Activated CD4-positive, alpha-beta T cell treated with anti-CD3 and anti-CD28 coated beads, Interleukin-2, amount 50 U/mL, for 4 hours (primary cell): ENCODE data around the gene DUSP12.

Experiments
- DNase-seq, 2 experiments: peaks; one replicate each; pipeline ENCODE4 v3.0.0-alpha.2; 2020

Gene DUSP12

GRCh38 chr1:161771161-161771560 lies 21.6 kb downstream of the DUSP12 start:
- DNase-seq: no peak

GRCh38 chr1:161771973-161772372 lies 22.4 kb downstream of the DUSP12 start:
- no peak for DNase-seq

- no peak for DNase-seq
These were observed 22.8 kb downstream of the DUSP12 start for GRCh38 chr1:161772397-161772796.

GRCh38 chr1:161773791-161774190 lies 24.2 kb downstream of the DUSP12 start:
- DNase-seq: no peak

GRCh38 chr1:161777261-161777660 lies 27.7 kb downstream of the DUSP12 start:
- no peak for DNase-seq

- no peak for DNase-seq
These were observed 28.9 kb downstream of the DUSP12 start for GRCh38 chr1:161778522-161778921.

- DNase-seq: no peak
These were observed 29.8 kb downstream of the DUSP12 start for GRCh38 chr1:161779393-161779792.

- DNase-seq: no peak
These were observed 32.4 kb downstream of the DUSP12 start for GRCh38 chr1:161781995-161782394.

GRCh38 chr1:161782886-161783285 lies 33.3 kb downstream of the DUSP12 start:
- no peak for DNase-seq

GRCh38 chr1:161784968-161785367 lies 35.4 kb downstream of the DUSP12 start:
- DNase-seq: no peak

GRCh38 chr1:161787355-161787754 lies 37.8 kb downstream of the DUSP12 start:
- DNase-seq: no peak

- no peak for DNase-seq
These were observed 41.2 kb downstream of the DUSP12 start for GRCh38 chr1:161790587-161791317.

GRCh38 chr1:161791904-161792655 lies 42.5 kb downstream of the DUSP12 start:
- DNase-seq: no peak

- DNase-seq: no peak
These were observed 43.2 kb downstream of the DUSP12 start for GRCh38 chr1:161792740-161793139.

- no peak for DNase-seq
These were observed 50.2 kb downstream of the DUSP12 start for GRCh38 chr1:161799792-161800191.

- DNase-seq: no peak
These were observed 52.4 kb downstream of the DUSP12 start for GRCh38 chr1:161801955-161802354.

GRCh38 chr1:161803181-161803580 lies 53.6 kb downstream of the DUSP12 start:
- no peak for DNase-seq

GRCh38 chr1:161805399-161806197 lies 56.0 kb downstream of the DUSP12 start:
- no peak for DNase-seq
